Stimulated activated effector memory CD8-positive, alpha-beta T cell treated with anti-CD3 and anti-CD28 coated beads, Interleukin-12 subunit alpha, Interleukin-12 subunit beta, amount 100 ng/mL, for 72 hours (primary cell): ENCODE data around the gene LEKR1.

ENCODE experiments used
- ATAC-seq: fragments of 150-1000 bp; cut with Tn5 transposase; 2 replicates; pipeline ENCODE4 v1.10.0; 2021
- DNase-seq, 2 donors: peaks; one replicate each; pipeline ENCODE4 v3.0.0; 2021 to 2022; ENCODE audit warnings: low spot score in 2 of 2
- H3K27ac Mint-ChIP-seq: one replicate; pipeline ENCODE4 v1.8.0; 2022; ENCODE audit warnings: mild to moderate bottlenecking, mixed read lengths
- H3K36me3 Mint-ChIP-seq: one replicate; pipeline ENCODE4 v1.8.0; 2022; ENCODE audit warnings: mild to moderate bottlenecking, mixed read lengths
- H3K4me1 Mint-ChIP-seq: one replicate; pipeline ENCODE4 v1.8.0; 2022; ENCODE audit warnings: mixed read lengths
- H3K4me3 Mint-ChIP-seq: one replicate; pipeline ENCODE4 v1.8.0; 2022; ENCODE audit warnings: mild to moderate bottlenecking, mixed read lengths
- H3K9me3 Mint-ChIP-seq: one replicate; pipeline ENCODE4 v1.8.0; 2022; ENCODE audit warnings: mixed read lengths

LEKR1 gene

DNA sequence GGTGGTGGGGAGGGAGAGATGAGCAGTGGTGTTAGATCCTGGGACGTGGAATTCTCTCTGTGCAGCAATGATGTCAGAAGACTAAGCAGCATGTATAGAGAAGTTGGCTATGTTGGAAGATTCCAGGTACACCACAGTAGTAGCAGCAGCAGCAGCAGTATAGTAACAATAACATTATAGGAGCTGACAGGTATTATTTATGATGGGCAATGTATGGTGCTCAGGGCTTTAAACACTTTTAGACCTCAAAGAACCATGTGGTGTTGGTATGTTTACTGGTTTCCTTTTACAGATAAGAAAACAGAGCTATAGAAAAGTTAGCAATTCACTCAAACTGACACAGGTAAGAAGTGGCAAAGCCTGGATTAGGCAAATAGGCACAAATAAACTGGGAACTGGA lies 229.9 kb downstream of the LEKR1 start:
- Mint-ChIP-seq H3K4me3 (no peak overlapping the region), H3K4me1 (peaks cover 15% of the 10 kb centered on the region), H3K27ac (no peak overlapping the region), H3K9me3 (no peaks in the 10 kb centered on the region), H3K36me3 (no peaks in the 10 kb centered on the region)
- ATAC-seq (no peak), DNase-seq (no peak)

DNA sequence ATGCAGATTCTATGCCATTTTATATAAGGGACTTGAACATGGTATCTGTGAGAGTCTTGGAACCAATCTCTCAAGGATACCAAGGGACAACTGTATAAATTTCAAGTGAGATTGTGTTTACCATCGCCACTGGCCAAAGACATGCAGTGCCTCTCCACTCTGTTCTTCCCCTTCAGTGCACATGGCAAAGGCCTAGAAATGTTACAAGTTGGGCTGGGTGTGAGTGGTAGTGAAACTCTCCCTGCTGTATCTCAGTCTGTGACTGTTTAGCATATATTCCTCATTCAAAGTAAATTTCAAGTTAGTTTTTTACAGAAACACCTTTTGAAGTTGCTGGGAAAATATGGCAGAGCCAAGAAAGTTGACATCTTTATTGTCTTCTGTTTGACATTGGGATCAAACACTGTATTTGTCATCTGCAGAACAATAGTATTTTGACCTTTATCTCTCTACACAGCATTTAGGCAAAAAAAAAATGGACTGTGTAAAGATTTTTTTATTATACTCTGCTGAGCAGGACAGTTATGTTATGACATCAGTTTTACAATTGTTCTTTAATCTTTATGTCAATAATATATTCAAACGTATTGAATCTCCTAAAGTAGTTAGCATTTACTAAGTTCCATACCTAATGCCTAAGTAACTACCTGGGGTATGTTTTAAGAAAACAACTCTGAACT lies 232.4 kb downstream of the LEKR1 start:
- no peaks in the 10 kb centered on the region for H3K9me3 Mint-ChIP-seq
- ATAC-seq (no peak), DNase-seq (no peak)
- H3K4me1 Mint-ChIP-seq, result peaks cover 22% of the 10 kb centered on the region
- H3K36me3 Mint-ChIP-seq, result no peaks in the 10 kb centered on the region
- no peak overlapping the region for H3K4me3 Mint-ChIP-seq
- H3K27ac Mint-ChIP-seq, result no peak overlapping the region

DNA sequence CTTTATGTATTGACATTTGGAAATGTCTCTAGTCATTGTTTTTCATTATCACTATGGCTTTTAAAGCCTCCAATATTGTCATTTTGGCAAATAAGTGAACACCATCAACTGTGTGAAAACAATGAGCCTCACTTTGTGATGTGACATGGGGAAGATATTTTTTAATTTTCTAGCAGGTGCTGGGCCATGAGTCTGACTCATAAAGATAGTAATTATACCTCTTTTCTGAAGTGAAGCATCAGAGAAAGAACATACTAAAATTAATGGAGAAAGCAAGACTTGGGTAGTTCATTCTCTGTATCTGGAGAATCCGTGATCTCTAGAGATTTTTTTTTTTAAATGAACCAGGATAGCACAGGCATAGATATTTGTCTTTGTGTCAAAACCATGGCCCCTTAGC lies 233.0 kb downstream of the LEKR1 start:
- H3K4me3 Mint-ChIP-seq, result no peak overlapping the region
- no peak overlapping the region for H3K27ac Mint-ChIP-seq
- ATAC-seq (peak; percentile 44), DNase-seq (no peak)
- H3K4me1 Mint-ChIP-seq, result peaks cover 22% of the 10 kb centered on the region
- no peaks in the 10 kb centered on the region for H3K36me3 Mint-ChIP-seq
- no peaks in the 10 kb centered on the region for H3K9me3 Mint-ChIP-seq

GRCh38 chr3:157059661-157060060 lies 233.5 kb downstream of the LEKR1 start:
- no peak overlapping the region for H3K27ac Mint-ChIP-seq
- H3K9me3 Mint-ChIP-seq, result no peaks in the 10 kb centered on the region
- H3K4me3 Mint-ChIP-seq, result no peak overlapping the region
- DNase-seq (no peak), ATAC-seq (peak; percentile 92)
- peaks cover 22% of the 10 kb centered on the region for H3K4me1 Mint-ChIP-seq
- no peaks in the 10 kb centered on the region for H3K36me3 Mint-ChIP-seq

GRCh38 chr3:157061265-157061664 lies 235.1 kb downstream of the LEKR1 start:
- Mint-ChIP-seq H3K36me3 (no peaks in the 10 kb centered on the region), H3K27ac (no peak overlapping the region), H3K9me3 (no peaks in the 10 kb centered on the region), H3K4me3 (no peak overlapping the region), H3K4me1 (peaks cover 32% of the 10 kb centered on the region)
- ATAC-seq (no peak), DNase-seq (no peak)

- no peak for DNase-seq
- H3K36me3 Mint-ChIP-seq, result no peaks in the 10 kb centered on the region
- H3K27ac Mint-ChIP-seq, result no peak overlapping the region
- peaks cover 54% of the 10 kb centered on the region for H3K4me1 Mint-ChIP-seq
- no peaks in the 10 kb centered on the region for H3K9me3 Mint-ChIP-seq
- no peak overlapping the region for H3K4me3 Mint-ChIP-seq
- no peak for ATAC-seq
Observed at GRCh38 chr3:157063469-157063868, 237.3 kb downstream of the LEKR1 start.

DNA sequence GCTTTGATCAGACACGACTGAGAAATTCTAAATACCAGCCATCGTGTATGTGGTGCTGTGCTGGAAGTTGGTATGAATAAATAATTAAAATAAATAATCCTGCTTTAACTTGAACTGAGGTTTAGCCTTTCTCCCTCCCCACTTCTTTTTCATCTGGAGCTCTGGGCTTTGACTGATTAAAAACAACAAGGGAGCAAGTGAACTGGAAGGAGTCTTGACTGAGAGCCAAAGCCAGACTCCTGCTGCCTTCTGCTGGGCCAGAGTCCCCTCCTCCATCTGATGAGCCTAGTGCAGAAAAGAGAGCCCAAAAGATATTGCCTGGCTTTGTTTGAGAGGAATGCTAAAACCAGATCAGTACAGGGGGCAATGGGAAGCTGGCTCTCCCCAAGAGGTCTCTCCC lies 237.8 kb downstream of the LEKR1 start:
- Mint-ChIP-seq H3K9me3 (no peaks in the 10 kb centered on the region), H3K4me3 (no peak overlapping the region), H3K27ac (no peak overlapping the region), H3K4me1 (peaks cover 57% of the 10 kb centered on the region), H3K36me3 (no peaks in the 10 kb centered on the region)
- no peak for ATAC-seq
- DNase-seq, result no peak

- Mint-ChIP-seq H3K27ac (no peak overlapping the region), H3K4me1 (peaks cover 52% of the 10 kb centered on the region), H3K4me3 (no peak overlapping the region), H3K9me3 (no peaks in the 10 kb centered on the region), H3K36me3 (no peaks in the 10 kb centered on the region)
- no peak for ATAC-seq
- no peak for DNase-seq
Observed at GRCh38 chr3:157064402-157064801, 238.2 kb downstream of the LEKR1 start.

- Mint-ChIP-seq H3K4me1 (peaks cover 44% of the 10 kb centered on the region), H3K36me3 (no peaks in the 10 kb centered on the region), H3K9me3 (no peaks in the 10 kb centered on the region), H3K4me3 (no peak overlapping the region), H3K27ac (no peak overlapping the region)
- DNase-seq (no peak), ATAC-seq (no peak)
Observed at GRCh38 chr3:157065201-157065600, 239.0 kb downstream of the LEKR1 start.

GRCh38 chr3:157066335-157067098 lies 240.4 kb downstream of the LEKR1 start:
- DNase-seq, result no peak
- Mint-ChIP-seq H3K4me1 (peaks cover 44% of the 10 kb centered on the region), H3K27ac (peak overlapping the region; percentile 12), H3K4me3 (no peak overlapping the region), H3K9me3 (no peaks in the 10 kb centered on the region), H3K36me3 (no peaks in the 10 kb centered on the region)
- no peak for ATAC-seq

- H3K27ac Mint-ChIP-seq, result peak overlapping the region; percentile 12
- DNase-seq, result no peak
Observed at GRCh38 chr3:157067114-157067513, 241.0 kb downstream of the LEKR1 start.

GRCh38 chr3:157069406-157069805 lies 243.3 kb downstream of the LEKR1 start:
- H3K9me3 Mint-ChIP-seq, result no peaks in the 10 kb centered on the region
- no peak overlapping the region for H3K4me3 Mint-ChIP-seq
- H3K27ac Mint-ChIP-seq, result no peak overlapping the region

More at GRCh38 chr3:157067114-157067513, 241.0 kb downstream of the LEKR1 start:
- peaks cover 50% of the 10 kb centered on the region for H3K4me1 Mint-ChIP-seq
- no peaks in the 10 kb centered on the region for H3K36me3 Mint-ChIP-seq
- H3K4me3 Mint-ChIP-seq, result no peak overlapping the region
- ATAC-seq, result peak; percentile 79
- no peaks in the 10 kb centered on the region for H3K9me3 Mint-ChIP-seq

GRCh38 chr3:157069846-157070677 lies 243.9 kb downstream of the LEKR1 start:
- no peak for ATAC-seq
- Mint-ChIP-seq H3K4me1 (peaks cover 46% of the 10 kb centered on the region), H3K27ac (no peak overlapping the region)

More at GRCh38 chr3:157069406-157069805, 243.3 kb downstream of the LEKR1 start:
- no peak for DNase-seq
- no peaks in the 10 kb centered on the region for H3K36me3 Mint-ChIP-seq
- H3K4me1 Mint-ChIP-seq, result peaks cover 46% of the 10 kb centered on the region
- ATAC-seq, result no peak

GRCh38 chr3:157070678-157070999 lies 244.5 kb downstream of the LEKR1 start:
- DNase-seq (no peak), ATAC-seq (no peak)
- no peaks in the 10 kb centered on the region for H3K9me3 Mint-ChIP-seq
- no peak overlapping the region for H3K27ac Mint-ChIP-seq
- no peak overlapping the region for H3K4me3 Mint-ChIP-seq
- no peaks in the 10 kb centered on the region for H3K36me3 Mint-ChIP-seq
- peaks cover 44% of the 10 kb centered on the region for H3K4me1 Mint-ChIP-seq

More at GRCh38 chr3:157069846-157070677, 243.9 kb downstream of the LEKR1 start:
- Mint-ChIP-seq H3K4me3 (no peak overlapping the region), H3K9me3 (no peaks in the 10 kb centered on the region), H3K36me3 (no peaks in the 10 kb centered on the region)
- DNase-seq, result no peak

DNA sequence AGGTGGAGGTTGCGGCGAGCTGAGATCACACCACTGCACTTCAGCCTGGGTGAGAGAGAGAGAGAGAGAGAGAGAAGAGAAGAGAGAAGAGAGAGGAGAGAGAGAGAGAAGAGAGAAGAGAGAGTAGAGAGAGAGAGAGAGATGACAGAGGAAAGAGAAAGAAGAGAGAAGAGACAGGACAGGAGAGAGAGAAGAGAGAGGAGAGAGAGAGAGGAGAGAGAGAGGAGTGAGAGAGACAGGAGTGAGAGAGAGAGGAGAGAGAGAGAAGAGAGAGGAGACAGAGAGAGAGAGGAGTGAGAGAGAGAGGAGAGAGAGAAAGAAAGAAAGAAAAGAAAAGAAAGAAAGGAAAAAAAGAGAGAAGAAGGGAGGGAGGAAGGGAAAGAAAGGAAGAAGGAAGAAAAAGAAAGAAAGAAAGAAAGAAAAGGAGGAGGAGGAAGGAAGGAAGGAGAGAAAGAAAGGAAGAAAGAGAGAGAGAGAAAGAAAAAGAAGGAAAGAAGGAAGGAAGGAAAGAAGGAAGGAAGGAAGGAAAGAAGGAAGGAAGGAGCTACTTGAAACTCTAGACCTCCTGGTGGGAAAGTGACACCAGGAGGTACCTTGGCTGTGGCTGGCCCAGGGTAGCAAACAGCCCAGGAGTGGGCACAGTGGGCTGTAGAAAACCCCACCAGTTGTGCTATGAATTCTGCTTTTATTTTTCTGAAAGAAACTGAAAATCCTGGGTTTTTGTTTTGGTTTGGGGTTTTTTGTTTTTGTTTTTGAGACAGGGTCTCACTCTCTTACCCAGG lies 245.8 kb downstream of the LEKR1 start:
- Mint-ChIP-seq H3K4me1 (peaks cover 40% of the 10 kb centered on the region), H3K36me3 (no peaks in the 10 kb centered on the region), H3K4me3 (no peak overlapping the region), H3K9me3 (no peaks in the 10 kb centered on the region), H3K27ac (peak overlapping the region; percentile 38)
- DNase-seq (no peak), ATAC-seq (no peak)
